AG04449 (cell line): ENCODE results near the gene ADRA1B.
A peak's percentile ranks its signal among the peaks of the same experiment; 100 is the strongest.

Experiments
- CTCF ChIA-PET: fragments of 350-600 bp; formaldehyde crosslinking; extraction: SDS; loops from one replicate; lab custom pipeline; 2021; ENCODE audit warnings: antibody characterized with exemption; lab: Yijun Ruan, JAX
- POLR2A ChIA-PET: fragments of 400-600, 350-600 bp; formaldehyde crosslinking; extraction: SDS; loops from one replicate; lab custom pipeline; 2020; ENCODE audit warnings: antibody characterized with exemption, inconsistent platforms; lab: Yijun Ruan, JAX
- DNase-seq: peaks from one replicate; pipeline ENCODE4 v3.0.0-alpha.2; 2010; ENCODE audit warnings: low read depth, low spot score
- H3K4me3 ChIP-seq: 2 replicates; pipeline ENCODE4 v1.5.1; 2011; ENCODE audit warnings: low read depth, mild to moderate bottlenecking, control low read depth, low read length
- TF ChIP-seq, protein P1 (sequence below): IDR thresholded peaks from one replicate; pipeline ENCODE4 v1.5.1; 2011; ENCODE audit warnings: mild to moderate bottlenecking, moderate library complexity, low read length, control low read depth, inconsistent platforms; ENCODE audit not compliant: insufficient read depth; ENCODE audit errors: missing control alignments

ADRA1B gene

DNA sequence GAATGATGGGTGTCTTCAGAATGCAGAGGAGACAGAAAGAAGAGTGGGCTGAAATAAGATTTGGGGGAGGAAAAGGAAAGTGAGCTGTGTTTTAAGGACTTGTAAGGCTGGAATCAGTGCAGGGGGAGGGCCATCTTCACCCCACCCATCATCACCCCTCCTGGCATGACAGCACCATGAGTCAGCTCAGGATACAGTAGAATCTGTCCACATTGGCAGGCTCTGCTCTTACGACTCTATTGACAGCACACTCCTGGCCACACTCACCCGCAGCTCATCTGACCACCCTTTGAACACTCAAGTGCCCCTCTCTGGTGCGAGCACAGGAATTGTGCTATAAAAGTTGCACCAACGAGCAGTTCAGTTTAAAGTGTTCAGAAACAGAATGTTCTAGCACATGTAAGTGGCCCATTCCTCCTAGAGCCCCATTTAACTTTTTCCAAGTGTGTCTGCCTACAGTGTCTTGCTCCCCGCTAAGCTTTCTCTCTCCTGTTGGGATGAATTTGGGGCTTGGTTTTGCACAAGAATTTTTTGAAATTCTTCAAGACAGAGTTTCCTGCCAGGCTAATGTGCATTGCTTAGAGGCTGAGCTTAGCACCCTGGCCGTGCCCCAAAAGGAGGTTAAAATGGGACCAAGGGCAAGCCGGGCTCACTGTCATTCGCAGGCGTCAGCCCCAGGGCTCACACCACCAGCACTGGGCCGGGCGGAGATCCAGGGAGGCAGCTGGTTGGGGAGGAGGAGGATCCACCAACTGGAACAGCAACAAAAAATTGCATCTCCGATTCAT is 12.0 kb downstream of the ADRA1B start:
- POLR2A ChIA-PET: interaction anchor here (0.7 to 1.1 kb wide), 3 partner anchors 10 to 59 kb away, joined by 3 read pairs; no protein-coding TSS in a partner anchor

DNA sequence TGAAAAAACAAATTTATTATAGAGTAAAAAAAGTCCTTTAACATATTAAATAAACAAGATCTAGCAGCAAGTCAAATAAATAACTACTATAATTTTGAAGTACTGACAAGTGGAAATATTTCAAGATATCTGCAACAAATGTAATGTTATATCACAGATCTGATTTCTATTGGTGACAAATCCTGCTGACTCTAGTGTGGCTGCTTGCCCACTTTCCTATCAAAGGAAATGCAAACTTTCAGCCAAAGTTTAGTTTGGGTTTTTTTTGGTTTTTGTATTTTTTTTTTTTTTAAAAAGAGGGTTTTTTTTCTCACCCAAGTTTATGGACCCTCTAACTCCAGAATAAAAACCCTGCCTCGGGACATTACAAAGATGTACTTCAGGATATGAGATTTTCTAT is 12.9 kb downstream of the ADRA1B start:
- POLR2A ChIA-PET: no interaction called here
- no peak for DNase-seq
- CTCF ChIA-PET: interaction anchor here (1.1 to 1.8 kb wide), 3 partner anchors 10 to 36 kb away, joined by 5 to 6 read pairs (median 5); no protein-coding TSS in a partner anchor
- TF ChIP-seq, protein P1, sequence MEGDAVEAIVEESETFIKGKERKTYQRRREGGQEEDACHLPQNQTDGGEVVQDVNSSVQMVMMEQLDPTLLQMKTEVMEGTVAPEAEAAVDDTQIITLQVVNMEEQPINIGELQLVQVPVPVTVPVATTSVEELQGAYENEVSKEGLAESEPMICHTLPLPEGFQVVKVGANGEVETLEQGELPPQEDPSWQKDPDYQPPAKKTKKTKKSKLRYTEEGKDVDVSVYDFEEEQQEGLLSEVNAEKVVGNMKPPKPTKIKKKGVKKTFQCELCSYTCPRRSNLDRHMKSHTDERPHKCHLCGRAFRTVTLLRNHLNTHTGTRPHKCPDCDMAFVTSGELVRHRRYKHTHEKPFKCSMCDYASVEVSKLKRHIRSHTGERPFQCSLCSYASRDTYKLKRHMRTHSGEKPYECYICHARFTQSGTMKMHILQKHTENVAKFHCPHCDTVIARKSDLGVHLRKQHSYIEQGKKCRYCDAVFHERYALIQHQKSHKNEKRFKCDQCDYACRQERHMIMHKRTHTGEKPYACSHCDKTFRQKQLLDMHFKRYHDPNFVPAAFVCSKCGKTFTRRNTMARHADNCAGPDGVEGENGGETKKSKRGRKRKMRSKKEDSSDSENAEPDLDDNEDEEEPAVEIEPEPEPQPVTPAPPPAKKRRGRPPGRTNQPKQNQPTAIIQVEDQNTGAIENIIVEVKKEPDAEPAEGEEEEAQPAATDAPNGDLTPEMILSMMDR: no peak
- H3K4me3 ChIP-seq: no peak overlapping the region

More for the DNA sequence above, 12.0 kb downstream of the ADRA1B start:
- CTCF ChIA-PET: interaction anchor here (0.7 to 1.8 kb wide), 10 partner anchors 9 to 477 kb away, joined by 3 to 6 read pairs (median 5); partner anchors contain the start of gene ADRA1B
- TF ChIP-seq, protein P1: no peak
- H3K4me3 ChIP-seq: peak overlapping the region; percentile 20
- DNase-seq: no peak

DNA sequence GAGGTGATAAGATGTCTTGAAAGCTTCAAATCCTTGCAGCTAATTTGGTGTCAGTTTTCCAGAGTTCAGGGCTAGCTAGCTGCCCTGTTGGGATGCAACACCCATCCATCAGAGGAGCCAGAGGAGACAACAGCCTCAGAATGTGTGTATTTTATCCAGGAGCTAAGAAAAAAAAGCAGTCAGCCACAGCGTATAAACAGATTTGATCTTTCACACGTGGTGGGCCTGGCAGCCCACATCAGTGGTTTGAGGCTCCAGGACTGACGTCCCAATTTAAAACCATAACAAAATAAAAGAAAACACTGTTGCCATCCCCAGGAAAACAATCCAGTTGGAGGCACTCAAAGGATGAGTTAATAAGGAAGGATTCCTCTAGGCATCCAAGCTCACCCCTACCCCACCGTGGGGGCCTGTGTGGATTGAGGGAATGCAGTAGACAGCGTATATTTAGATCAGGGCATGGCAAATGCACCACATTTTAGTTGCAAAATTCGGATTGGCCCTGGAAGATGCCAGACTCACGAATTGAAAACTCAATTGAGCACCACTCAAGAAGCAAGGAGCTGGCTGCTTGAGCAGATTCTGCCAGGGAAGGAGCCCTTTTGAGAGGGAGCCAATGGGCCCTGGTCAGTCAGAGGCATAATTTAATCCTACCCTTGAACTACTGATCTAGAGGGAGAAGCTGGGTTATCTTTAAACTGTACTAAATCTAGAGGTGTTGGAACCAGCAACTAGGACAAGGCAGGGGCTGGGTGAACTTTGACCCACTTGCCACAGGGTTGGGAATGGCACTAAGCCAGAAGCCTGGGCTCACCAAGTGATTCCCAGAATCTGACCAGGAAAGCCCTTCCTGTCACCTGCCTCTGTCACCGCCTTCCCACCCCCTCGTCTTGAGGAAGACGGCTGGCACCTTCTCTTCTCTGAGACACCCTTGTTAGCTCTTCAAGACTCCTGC is 17.5 kb downstream of the ADRA1B start:
- no peak for DNase-seq
- ChIA-PET CTCF (interaction anchor here (1.2 to 2.0 kb wide), 2 partner anchors 11 to 53 kb away, joined by 3 to 6 read pairs; no protein-coding TSS in a partner anchor), POLR2A (no interaction called here)
- TF ChIP-seq, protein P1: no peak
- no peak overlapping the region for H3K4me3 ChIP-seq

DNA sequence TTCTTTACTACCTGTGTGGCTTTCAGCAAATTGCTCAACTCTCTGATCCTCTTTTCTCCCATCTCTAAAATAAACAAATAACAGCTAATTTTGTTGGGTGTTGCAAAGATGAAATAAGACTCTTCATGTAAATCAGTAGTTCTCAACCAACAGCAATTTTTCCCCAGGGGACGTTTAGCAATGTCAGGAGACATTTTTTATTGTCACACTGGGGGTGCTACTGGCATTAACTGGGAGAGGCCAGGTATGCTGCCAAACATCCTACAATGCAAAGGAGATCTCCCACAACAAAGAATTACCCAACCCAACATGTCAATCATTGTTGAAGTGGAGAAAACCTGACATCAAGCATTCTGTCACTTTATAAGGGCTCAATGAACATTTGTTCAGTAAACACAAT is 19.7 kb downstream of the ADRA1B start:
- ChIA-PET CTCF (interaction anchor here (1.0 kb wide), 1 partner anchor 30 kb away, joined by 3 read pairs; no protein-coding TSS in a partner anchor), POLR2A (no interaction called here)
- no peak for DNase-seq
- TF ChIP-seq, protein P1: no peak
- no peak overlapping the region for H3K4me3 ChIP-seq

DNA sequence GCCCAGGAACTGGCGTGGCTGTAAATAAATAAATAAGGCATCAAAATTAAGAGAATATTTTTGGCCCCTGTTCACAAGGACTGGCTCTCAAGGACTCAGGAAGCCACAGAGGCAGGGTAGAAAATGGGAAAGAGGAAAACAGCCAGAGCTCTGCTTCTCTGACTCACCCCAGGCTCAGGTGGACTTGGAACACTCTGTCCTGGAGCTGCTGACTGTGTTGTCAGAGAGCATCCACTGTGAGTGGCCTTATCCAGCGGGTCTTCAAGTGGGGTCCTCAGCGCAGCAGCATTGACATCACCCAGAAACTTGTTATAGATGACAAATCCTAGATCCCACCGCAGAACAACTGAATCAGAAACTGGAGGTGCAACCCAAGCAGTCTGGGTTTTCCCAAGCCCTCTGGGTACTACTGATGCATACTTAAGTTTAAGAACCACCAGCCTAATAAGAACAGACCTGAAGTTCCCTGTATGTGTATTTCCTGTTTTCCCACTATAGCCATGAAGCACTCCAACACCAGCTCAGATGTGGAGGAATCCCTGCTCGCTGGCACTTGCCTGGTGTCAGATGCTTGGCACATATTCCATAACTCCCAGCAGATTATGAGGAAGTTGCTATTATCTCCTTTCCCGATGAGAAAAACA is 20.5 kb downstream of the ADRA1B start:
- TF ChIP-seq, protein P1: no peak
- no peak for DNase-seq
- CTCF ChIA-PET: interaction anchor here (1.0 to 1.4 kb wide), 2 partner anchors 29 to 356 kb away, joined by 3 to 4 read pairs; no protein-coding TSS in a partner anchor
- POLR2A ChIA-PET: no interaction called here
- H3K4me3 ChIP-seq: no peak overlapping the region
